Activated naive CD8-positive, alpha-beta T cell treated with anti-CD3 and anti-CD28 coated beads, Interleukin-2, amount 50 U/mL, for 24 hours (primary cell): ENCODE results near the gene CCDC90B.

Source experiments
- ATAC-seq: fragments of 150-1000 bp; cut with Tn5 transposase; one replicate; pipeline ENCODE4 v1.10.0; 2021
- DNase-seq: peaks from one replicate; pipeline ENCODE4 v3.0.0; 2021
- H3K27ac Mint-ChIP-seq: one replicate; pipeline ENCODE4 v1.8.0; 2021; ENCODE audit warnings: mild to moderate bottlenecking, mixed read lengths
- H3K27me3 Mint-ChIP-seq: one replicate; pipeline ENCODE4 v1.8.0; 2021; ENCODE audit warnings: mixed read lengths
- H3K36me3 Mint-ChIP-seq: one replicate; pipeline ENCODE4 v1.8.0; 2021; ENCODE audit warnings: low read depth, mixed read lengths
- H3K4me1 Mint-ChIP-seq: one replicate; pipeline ENCODE4 v1.8.0; 2021; ENCODE audit warnings: mixed read lengths
- H3K4me3 Mint-ChIP-seq: one replicate; pipeline ENCODE4 v1.8.0; 2021; ENCODE audit warnings: mild to moderate bottlenecking, moderate library complexity, mixed read lengths
- H3K9me3 Mint-ChIP-seq: one replicate; pipeline ENCODE4 v1.8.0; 2021; ENCODE audit warnings: mixed read lengths

The CCDC90B gene

DNA sequence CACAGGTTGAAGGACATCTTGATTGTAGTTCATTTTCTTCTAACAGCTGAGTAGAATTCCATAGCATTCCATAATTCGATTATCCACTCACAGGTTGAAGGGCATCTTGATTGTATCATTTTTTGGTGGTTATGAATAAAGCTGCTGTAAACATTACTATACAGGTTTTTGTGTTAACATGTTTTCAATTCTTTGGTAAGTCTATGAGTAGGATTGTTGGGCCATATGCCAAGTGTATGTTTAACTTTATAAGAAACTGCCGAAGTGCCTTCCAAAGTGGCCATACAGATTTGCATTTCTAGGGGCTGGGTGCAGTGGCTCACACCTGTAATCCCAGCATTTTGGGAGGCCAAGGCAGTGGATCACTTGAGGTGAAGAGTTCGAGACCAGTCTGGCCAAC, 48.1 kb downstream of the CCDC90B start:
- H3K27ac Mint-ChIP-seq, result no peak overlapping the region
- H3K4me1 Mint-ChIP-seq, result no peaks in the 10 kb centered on the region
- no peaks in the 10 kb centered on the region for H3K36me3 Mint-ChIP-seq
- ATAC-seq (no peak), DNase-seq (no peak)
- no peak overlapping the region for H3K4me3 Mint-ChIP-seq
- no peaks in the 10 kb centered on the region for H3K9me3 Mint-ChIP-seq
- no peaks in the 10 kb centered on the region for H3K27me3 Mint-ChIP-seq

DNA sequence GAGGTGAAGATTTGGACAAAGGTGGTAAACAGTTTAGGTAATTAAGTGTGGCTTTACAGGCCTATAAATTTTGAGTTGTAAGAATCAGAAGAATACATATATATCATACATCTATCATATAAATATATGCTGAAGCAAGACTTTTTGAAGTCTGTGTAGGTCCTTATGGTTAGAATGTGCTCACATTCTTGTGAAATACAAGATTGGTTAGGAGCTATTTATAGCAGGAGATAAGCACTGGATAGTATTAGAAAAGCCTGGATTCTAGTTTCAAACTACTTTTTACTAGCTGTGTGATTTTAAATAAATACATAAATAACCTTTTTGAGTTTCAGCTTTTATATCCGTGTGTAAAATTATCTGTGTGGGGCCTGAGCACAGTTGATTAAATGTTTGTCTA, 50.3 kb downstream of the CCDC90B start:
- no peaks in the 10 kb centered on the region for H3K36me3 Mint-ChIP-seq
- H3K4me3 Mint-ChIP-seq, result no peak overlapping the region
- ATAC-seq (no peak), DNase-seq (no peak)
- H3K4me1 Mint-ChIP-seq, result no peaks in the 10 kb centered on the region
- no peaks in the 10 kb centered on the region for H3K9me3 Mint-ChIP-seq
- H3K27ac Mint-ChIP-seq, result no peak overlapping the region
- H3K27me3 Mint-ChIP-seq, result no peaks in the 10 kb centered on the region

DNA sequence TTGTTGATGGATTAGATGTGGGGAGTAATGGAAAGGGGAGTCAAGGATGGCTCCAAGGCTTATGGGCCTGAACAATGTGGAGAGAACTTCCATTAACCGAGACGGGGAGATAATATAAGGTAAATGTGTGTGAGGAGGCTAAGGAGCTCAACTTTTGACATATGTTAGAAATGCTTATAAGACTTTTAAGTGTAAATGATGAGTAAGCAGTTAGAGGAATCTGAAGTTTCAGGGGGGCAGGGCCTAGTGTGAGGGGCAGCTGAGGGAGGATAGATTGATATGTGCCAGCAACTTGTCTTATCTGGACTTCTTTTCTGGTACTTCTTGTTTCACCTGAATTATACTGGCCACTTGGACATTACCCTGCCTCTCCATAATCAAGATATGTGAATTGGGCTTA, 62.7 kb downstream of the CCDC90B start:
- Mint-ChIP-seq H3K36me3 (no peaks in the 10 kb centered on the region), H3K4me3 (no peak overlapping the region), H3K4me1 (no peaks in the 10 kb centered on the region), H3K27me3 (peaks cover 2% of the 10 kb centered on the region), H3K27ac (no peak overlapping the region), H3K9me3 (no peaks in the 10 kb centered on the region)
- ATAC-seq (no peak), DNase-seq (no peak)

DNA sequence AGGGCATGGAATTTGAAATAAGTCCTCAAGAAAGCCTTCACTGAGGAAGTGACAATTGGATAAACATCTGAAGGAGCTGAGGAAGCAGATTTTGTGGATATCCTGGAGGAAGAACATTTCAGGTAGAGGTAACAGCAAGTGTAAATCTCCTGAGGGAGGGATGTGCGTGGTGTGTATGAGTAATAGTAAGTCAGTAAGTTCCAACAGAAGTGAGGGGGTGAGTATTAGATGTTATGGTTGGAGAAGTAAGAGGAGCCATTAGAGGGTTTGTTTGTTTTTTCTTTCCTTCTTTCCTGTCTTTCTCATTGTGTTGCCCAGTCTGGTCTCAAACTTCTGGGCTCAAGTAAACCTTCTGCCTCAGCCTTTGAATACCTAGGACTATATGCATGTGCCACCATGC, 63.7 kb downstream of the CCDC90B start:
- Mint-ChIP-seq H3K36me3 (no peaks in the 10 kb centered on the region), H3K4me3 (no peak overlapping the region), H3K9me3 (no peaks in the 10 kb centered on the region), H3K4me1 (no peaks in the 10 kb centered on the region), H3K27me3 (peaks cover 2% of the 10 kb centered on the region), H3K27ac (no peak overlapping the region)
- ATAC-seq, result no peak
- DNase-seq, result no peak

DNA sequence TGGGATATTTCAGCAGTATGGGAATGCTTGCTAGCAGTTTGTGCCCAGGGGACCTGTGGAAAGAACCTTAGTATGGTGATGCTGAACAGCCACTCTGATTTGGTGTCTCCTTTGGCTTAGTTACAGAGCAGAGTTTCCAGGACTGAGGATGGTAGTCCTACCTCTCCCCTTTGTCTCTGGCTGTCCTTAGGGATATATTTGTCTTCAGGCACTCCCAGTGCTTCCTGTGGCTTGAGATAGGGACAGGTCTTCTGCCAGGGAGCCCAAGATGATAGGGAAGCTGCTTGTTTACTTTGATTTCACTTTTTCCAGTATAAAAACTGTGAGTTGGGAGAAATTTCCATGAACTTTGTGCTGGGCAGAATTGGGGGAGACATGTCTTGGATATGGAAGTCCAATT, 64.5 kb downstream of the CCDC90B start:
- no peaks in the 10 kb centered on the region for H3K36me3 Mint-ChIP-seq
- no peaks in the 10 kb centered on the region for H3K9me3 Mint-ChIP-seq
- no peak overlapping the region for H3K4me3 Mint-ChIP-seq
- DNase-seq (no peak), ATAC-seq (no peak)
- peaks cover 2% of the 10 kb centered on the region for H3K27me3 Mint-ChIP-seq
- H3K4me1 Mint-ChIP-seq, result no peaks in the 10 kb centered on the region
- no peak overlapping the region for H3K27ac Mint-ChIP-seq

DNA sequence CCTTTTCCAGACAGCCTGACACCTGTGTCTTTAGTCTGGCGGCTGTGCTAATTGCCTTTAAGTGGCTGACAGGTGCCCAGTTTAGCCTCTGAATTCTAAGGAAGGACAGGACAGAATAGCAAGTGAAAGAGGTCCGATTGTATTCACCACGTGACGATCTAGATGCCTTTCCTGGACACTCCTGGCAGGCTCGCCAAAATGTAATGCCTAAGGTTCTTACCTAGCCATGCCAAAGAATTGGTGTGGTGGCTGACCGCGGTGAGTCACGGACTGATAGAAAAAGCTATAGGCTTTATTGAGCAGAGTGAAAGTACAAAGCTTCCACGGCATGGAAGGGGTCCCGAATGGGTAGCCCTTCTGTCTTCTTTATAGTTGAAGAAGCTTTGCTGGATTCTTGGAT, 65.9 kb downstream of the CCDC90B start:
- DNase-seq (no peak), ATAC-seq (no peak)
- peaks cover 2% of the 10 kb centered on the region for H3K27me3 Mint-ChIP-seq
- no peaks in the 10 kb centered on the region for H3K9me3 Mint-ChIP-seq
- H3K4me1 Mint-ChIP-seq, result no peaks in the 10 kb centered on the region
- no peak overlapping the region for H3K27ac Mint-ChIP-seq
- no peak overlapping the region for H3K4me3 Mint-ChIP-seq
- no peaks in the 10 kb centered on the region for H3K36me3 Mint-ChIP-seq

DNA sequence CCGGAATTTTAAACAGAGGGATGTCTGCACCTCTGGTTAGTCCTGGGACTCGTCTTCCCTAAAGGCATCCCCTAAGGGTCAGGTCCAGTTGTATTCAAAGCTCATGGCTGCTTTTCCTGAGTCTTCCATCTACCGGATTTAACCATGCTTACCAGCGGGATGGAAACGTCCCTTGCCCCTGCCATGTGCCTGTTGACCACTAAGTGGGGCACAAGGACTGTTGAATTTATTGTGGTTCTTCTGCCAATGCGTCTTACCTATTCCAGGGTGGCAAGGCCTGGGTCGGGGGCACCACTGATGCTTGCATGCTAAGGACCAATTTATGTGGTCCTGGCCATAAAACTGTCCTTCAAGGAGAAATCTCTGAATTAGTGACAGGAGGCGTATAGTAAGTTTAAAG, 67.1 kb downstream of the CCDC90B start:
- DNase-seq (no peak), ATAC-seq (no peak)
- peaks cover 2% of the 10 kb centered on the region for H3K27me3 Mint-ChIP-seq
- peaks cover 3% of the 10 kb centered on the region for H3K36me3 Mint-ChIP-seq
- no peaks in the 10 kb centered on the region for H3K4me1 Mint-ChIP-seq
- H3K27ac Mint-ChIP-seq, result no peak overlapping the region
- H3K4me3 Mint-ChIP-seq, result no peak overlapping the region
- H3K9me3 Mint-ChIP-seq, result no peaks in the 10 kb centered on the region
